Measurements from ENCODE around the gene MIA. TPM values are rescaled to one million over a fixed set of nuclear protein-coding genes. Genes with fewer than 3 reads are reported as not detected.

MIA gene
- total and polyA plus RNA-seq, 12 donors, result 0.74 to 9.2 (median 4.9) TPM; not detected in 6

GRCh38 chr19:40747536-40747935, 27.8 kb upstream of the MIA start:
- WGBS, 4 donors, result 88 to 96% (median 94%) methylated on average over 7 of the region's 7 CpGs
- peaks cover 26 to 30% of the 10 kb centered on the region in 2 donors for H3K4me1 ChIP-seq (replicated peaks in 1 of 2)

GRCh38 chr19:40750058-40750873, 25.1 kb upstream of the MIA start, which contains the start of gene ACTMAP:
TSS of gene ACTMAP (minus strand) at chr19:40750477. CDS start at chr19:40749803, 674 bp downstream.
- peaks cover 42 to 49% of the 10 kb centered on the region in 2 donors for H3K4me1 ChIP-seq (replicated peaks in 1 of 2)
- H3K36me3 ChIP-seq (replicated peaks in 1 of 2), result no peaks in the 10 kb centered on the region
- H3K4me3 ChIP-seq, result peak within 1 kb of the TSS; percentile 21 to 81 (median 58)
- H3K9me3 ChIP-seq (replicated peaks in 1 of 3), result no peaks in the 10 kb centered on the region
- H3K27me3 ChIP-seq, result no peaks in the 10 kb centered on the region
- intact Hi-C loops (cut with DNase I), result no loop called here
- 0 to 1% (median 0%) methylated on average over 23 to 43 of the region's 43 CpGs for WGBS, 4 donors
- peak within 1 kb of the TSS; percentile 87 to 97 (median 90) for H3K27ac ChIP-seq
- DNase-seq, result peak; percentile 100
- TF ChIP-seq, protein P1, sequence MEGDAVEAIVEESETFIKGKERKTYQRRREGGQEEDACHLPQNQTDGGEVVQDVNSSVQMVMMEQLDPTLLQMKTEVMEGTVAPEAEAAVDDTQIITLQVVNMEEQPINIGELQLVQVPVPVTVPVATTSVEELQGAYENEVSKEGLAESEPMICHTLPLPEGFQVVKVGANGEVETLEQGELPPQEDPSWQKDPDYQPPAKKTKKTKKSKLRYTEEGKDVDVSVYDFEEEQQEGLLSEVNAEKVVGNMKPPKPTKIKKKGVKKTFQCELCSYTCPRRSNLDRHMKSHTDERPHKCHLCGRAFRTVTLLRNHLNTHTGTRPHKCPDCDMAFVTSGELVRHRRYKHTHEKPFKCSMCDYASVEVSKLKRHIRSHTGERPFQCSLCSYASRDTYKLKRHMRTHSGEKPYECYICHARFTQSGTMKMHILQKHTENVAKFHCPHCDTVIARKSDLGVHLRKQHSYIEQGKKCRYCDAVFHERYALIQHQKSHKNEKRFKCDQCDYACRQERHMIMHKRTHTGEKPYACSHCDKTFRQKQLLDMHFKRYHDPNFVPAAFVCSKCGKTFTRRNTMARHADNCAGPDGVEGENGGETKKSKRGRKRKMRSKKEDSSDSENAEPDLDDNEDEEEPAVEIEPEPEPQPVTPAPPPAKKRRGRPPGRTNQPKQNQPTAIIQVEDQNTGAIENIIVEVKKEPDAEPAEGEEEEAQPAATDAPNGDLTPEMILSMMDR (IDR thresholded peaks at IDR 0.05), result no peak
- TF ChIP-seq POLR2A (IDR thresholded peaks at IDR 0.05), result peak in 1 of 2 donors; percentile 62

More at GRCh38 chr19:40747536-40747935, 27.8 kb upstream of the MIA start:
- no peak for DNase-seq
- intact Hi-C loops (cut with DNase I), result no loop called here
- no peaks in the 10 kb centered on the region for H3K36me3 ChIP-seq (replicated peaks in 1 of 2)
- TF ChIP-seq, protein P1 (IDR thresholded peaks at IDR 0.05), result no peak
- no peaks in the 10 kb centered on the region for H3K27me3 ChIP-seq
- no peak overlapping the region for H3K27ac ChIP-seq
- no peak overlapping the region for H3K4me3 ChIP-seq
- H3K9me3 ChIP-seq (replicated peaks in 1 of 3), result no peaks in the 10 kb centered on the region

- peak; percentile 50 to 90 for TF ChIP-seq POLR2A (IDR thresholded peaks at IDR 0.05)
- TF ChIP-seq, protein P1 (IDR thresholded peaks at IDR 0.05), result no peak
- H3K36me3 ChIP-seq (replicated peaks in 1 of 2), result no peaks in the 10 kb centered on the region
- peaks cover 42 to 50% of the 10 kb centered on the region in 2 donors for H3K4me1 ChIP-seq (replicated peaks in 1 of 2)
- H3K27me3 ChIP-seq, result no peaks in the 10 kb centered on the region
- H3K27ac ChIP-seq, result peak within 1 kb of the TSS; percentile 87 to 97 (median 90)
- intact Hi-C loops (cut with DNase I), result no loop called here
- H3K9me3 ChIP-seq (replicated peaks in 1 of 3), result no peaks in the 10 kb centered on the region
- WGBS, 4 donors, result 0% methylated on average over 33 to 46 of the region's 46 CpGs
- DNase-seq, result peak; percentile 96 to 99 (median 98)
- peak within 1 kb of the TSS; percentile 21 to 81 (median 58) for H3K4me3 ChIP-seq
Measured at GRCh38 chr19:40750874-40751537, 24.3 kb upstream of the MIA start, which contains the start of gene SNRPA. TSS of gene SNRPA (plus strand) at chr19:40751203. CDS start at chr19:40751409, 206 bp downstream.

- Histone ChIP-seq H3K4me3 (peak overlapping the region in 2 of 4 donors; percentile 36 to 80), H3K4me1 (replicated peaks in 1 of 2) (peaks cover 42 to 57% of the 10 kb centered on the region in 2 donors), H3K9me3 (replicated peaks in 1 of 3) (no peaks in the 10 kb centered on the region), H3K27ac (peak overlapping the region in 3 of 5 donors; percentile 87 to 97 (median 95)), H3K27me3 (no peaks in the 10 kb centered on the region), H3K36me3 (replicated peaks in 1 of 2) (peaks cover 0 to 1% of the 10 kb centered on the region in 2 donors)
- no peak for TF ChIP-seq POLR2A (IDR thresholded peaks at IDR 0.05)
- TF ChIP-seq, protein P1 (IDR thresholded peaks at IDR 0.05), result no peak
- no peak for DNase-seq
- WGBS, 4 donors, result 67 to 85% (median 78%) methylated on average over 12 of the region's 12 CpGs
- intact Hi-C loops (cut with DNase I), result no loop called here
Measured at GRCh38 chr19:40752257-40752781, 23.0 kb upstream of the MIA start.

All from adrenal gland (tissue), 12 donors.